GM19395 (cell line): Measurements from ENCODE around the gene NTSR2.
"Not testable (repeated sequence)": the region's sequence is repeated elsewhere in the genome, so short reads cannot be mapped to it uniquely, and the experiment has no call there.

Source experiments
- ATAC-seq: cut with Tn5 transposase; IDR thresholded peaks from one replicate; pipeline ENCODE4 v1.9.1; 2021; ENCODE audit warnings: mild to moderate bottlenecking, moderate library complexity; ENCODE audit not compliant: unreplicated experiment

The NTSR2 gene

DNA sequence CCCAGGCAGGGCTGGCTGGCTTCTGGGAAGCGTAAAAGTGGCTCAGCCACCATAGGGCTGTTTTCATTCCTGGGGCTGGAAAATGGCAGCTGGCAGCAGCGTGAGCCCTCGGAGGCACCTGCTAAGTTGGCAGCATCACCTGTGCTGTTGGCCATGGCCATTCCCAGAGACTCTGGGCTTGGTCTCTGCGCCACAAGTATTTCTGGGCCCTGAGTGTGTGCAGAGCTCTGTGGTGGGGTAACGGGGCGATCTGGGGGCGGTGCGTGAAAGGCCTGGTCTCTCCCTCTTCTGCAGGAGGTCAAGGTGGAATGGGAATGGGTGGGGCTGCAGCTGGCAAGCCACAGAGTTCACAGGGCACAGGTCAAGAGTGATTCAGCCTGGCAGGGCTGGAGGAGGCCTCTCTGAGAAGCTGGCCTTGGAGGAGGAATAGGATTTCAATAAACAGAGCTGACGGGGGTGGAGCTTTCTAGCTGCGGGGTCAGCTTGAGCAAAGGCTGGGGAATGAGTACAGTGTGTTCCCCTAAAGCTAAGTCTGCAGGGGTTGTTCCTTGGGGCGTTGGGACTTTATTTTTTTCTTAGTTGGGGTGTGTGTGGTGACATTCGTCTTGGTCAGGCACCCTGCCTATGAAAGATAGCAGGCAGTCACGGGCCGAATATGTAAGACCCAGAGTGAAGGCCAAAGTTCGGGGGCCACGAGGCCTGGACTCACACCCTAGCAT lies 10.3 kb upstream of the NTSR2 start:
- no peak for ATAC-seq

DNA sequence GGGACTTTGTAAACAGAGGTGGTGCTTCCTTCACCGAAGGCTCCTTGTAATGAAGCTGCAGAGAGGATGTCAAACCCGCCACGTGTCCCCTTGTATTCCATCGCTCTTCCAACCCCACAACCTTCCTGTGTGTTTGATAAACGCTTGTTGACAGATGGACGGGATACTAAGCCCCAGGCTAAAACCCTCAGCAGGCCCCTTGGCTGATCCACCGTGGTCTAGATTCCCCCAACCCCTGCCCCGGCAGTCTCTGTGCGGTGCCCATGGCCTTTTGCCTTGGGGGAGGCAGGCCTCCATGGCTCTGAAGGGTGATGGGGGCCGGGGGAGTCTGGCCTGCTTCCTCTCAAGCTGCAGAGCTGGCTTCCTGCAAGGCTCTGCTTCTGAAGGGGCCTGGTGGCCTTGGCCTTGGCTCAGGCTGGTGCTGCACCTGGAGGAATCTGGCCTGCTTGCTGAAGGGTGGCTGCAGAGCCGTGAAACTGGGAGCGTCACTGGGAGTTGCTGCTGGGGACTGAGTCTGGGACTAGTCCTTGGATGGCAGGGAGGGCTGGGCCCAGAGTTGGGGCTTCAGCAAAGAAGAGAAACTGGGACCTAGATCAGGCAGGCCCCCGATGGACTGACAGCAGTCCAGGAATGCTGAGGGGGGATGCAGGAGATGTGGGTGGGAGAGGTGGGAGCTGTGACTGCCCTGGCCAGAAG lies 9.6 kb upstream of the NTSR2 start:
- ATAC-seq, result no peak

DNA sequence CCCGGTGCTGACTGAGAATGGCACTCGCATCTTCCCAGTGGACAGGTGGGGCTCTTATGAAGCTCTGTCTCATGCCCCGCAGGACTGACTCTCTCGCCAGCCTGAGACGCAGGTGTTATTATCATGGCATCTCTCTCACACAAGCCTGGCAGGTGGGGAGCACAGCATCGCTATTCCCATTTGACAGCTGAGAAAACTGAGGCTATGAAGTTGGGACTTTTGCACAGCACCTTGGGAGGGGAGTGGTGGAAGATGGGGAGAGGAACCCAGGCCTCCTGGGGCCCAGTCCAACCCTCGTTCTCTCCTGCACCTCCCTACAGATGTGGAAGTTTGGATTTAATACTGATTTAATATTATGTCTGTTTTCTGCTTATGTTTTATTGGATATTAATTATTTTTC lies 9.0 kb upstream of the NTSR2 start:
- no peak for ATAC-seq

- ATAC-seq, result no peak
Observed at GRCh38 chr2:11678306-11678960, 8.4 kb upstream of the NTSR2 start.

- no peak for ATAC-seq
Observed at GRCh38 chr2:11677136-11678055, 7.4 kb upstream of the NTSR2 start.

DNA sequence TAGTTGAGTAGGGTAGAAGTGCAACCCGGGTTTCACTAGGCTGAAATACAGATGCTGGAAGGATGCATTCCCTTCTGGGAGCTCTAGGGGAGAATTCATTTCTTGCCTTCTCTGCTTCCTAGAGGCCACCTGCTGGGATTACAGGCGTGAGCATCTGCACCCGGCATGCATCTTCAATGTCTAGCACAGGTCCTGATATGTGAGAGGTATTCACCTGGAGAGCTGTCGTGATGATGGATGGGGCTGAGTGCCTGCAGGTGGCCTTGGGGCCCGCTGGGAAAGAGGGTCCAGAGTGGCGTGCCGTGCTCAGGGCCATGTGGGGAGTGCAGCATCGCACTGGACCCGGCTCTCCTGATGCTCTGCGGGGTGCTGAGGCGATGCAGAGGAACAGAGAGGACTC lies 6.6 kb upstream of the NTSR2 start:
- no peak for ATAC-seq

DNA sequence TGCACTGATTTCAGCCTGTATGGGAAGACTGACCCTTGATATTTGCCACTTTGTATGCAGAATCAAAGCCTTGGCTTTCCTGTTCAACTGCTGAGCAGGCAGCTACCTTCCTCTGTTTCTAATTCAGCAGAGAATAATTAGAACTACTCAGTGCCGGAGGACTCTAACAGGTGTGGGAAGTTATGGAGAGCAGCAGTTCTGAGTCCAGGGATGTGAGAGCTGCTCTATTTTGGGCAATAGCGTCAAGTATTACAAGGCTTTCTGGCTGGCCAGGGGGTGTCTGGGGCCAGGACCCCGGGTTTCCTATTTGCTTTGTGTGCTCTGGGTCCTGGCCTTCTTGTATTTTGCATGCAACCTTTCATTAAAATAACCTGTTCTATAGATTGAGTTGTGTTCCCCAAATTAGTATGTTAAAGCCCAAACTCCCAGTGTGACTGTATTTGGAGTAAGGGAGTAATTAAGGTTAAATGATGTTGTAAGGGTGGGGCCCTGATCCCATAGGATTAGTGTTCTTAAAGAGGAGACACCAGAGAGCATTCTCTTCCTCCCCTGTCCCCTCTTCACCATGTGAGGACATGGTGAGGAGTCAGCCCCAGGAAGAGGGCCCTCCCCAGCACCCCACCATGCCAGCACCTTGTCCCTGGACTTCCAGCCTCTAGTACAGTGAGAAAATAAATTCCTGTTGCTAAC lies 5.6 kb upstream of the NTSR2 start:
- ATAC-seq, result no peak

GRCh38 chr2:11674983-11675382 lies 5.0 kb upstream of the NTSR2 start:
- ATAC-seq, result no peak

- no peak for ATAC-seq
Observed at GRCh38 chr2:11672407-11672806, 2.4 kb upstream of the NTSR2 start.

- ATAC-seq, result no peak
Observed at GRCh38 chr2:11667866-11668637, 1.9 kb downstream of the NTSR2 start.

DNA sequence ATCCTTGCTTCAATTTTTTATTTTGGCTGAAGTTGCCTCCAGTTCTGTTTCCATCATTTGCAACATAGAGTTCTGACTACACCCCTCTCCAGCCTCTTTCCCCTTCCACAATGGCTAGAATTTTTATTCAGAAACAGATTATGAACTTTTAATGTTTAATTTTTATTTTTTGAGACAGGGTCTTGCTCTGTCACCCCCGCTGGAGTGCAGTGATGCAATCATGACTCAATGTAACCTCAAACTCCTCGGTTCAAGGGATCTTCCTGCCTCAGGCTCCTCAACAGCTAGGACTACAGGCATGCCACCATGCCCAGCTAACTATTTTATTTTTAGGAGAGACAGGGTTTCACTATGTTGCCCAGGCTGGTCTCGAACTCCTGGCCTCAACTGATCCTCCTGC lies 2.8 kb downstream of the NTSR2 start:
- no peak for ATAC-seq

GRCh38 chr2:11665510-11666362 lies 4.3 kb downstream of the NTSR2 start:
- no peak for ATAC-seq

- no peak for ATAC-seq
Observed at GRCh38 chr2:11665028-11665427, 5.0 kb downstream of the NTSR2 start.

- ATAC-seq, result no peak
Observed at GRCh38 chr2:11663427-11663826, 6.6 kb downstream of the NTSR2 start.

- no peak for ATAC-seq
Observed at GRCh38 chr2:11662882-11663281, 7.1 kb downstream of the NTSR2 start.

GRCh38 chr2:11661891-11662435 lies 8.0 kb downstream of the NTSR2 start:
- ATAC-seq, result no peak

GRCh38 chr2:11660396-11660795 lies 9.6 kb downstream of the NTSR2 start:
- not testable (repeated sequence) for ATAC-seq

- ATAC-seq, result no peak
Observed at GRCh38 chr2:11659851-11660250, 10.1 kb downstream of the NTSR2 start.

- ATAC-seq, result no peak
Observed at GRCh38 chr2:11659115-11659475, 10.9 kb downstream of the NTSR2 start.
